ENCODE measurements around the gene CIB4. TPM values are rescaled to one million over a fixed set of nuclear protein-coding genes. Genes with fewer than 3 reads are reported as not detected.

CIB4 gene
- total RNA-seq, 1 experiment from 2014 or later = not detected

GRCh38 chr2:26555246-26556133, 85.7 kb downstream of the CIB4 start:
- no peaks in the 10 kb centered on the region for H3K27me3 ChIP-seq (replicated peaks; ENCODE audit: control insufficient read depth, insufficient read depth, low read length)
- H3K4me3 ChIP-seq (ENCODE audit: low read depth, low read length) = no peak overlapping the region
- peaks cover 22% of the 10 kb centered on the region for H3K27me3 Mint-ChIP-seq (ENCODE audit: insufficient read depth, unreplicated experiment)
- DNase-seq = peak in 1 of 2 experiments; percentile 38
- no peak overlapping the region for H3K27ac Mint-ChIP-seq (ENCODE audit: unreplicated experiment)
- no peak overlapping the region for H3K4me3 Mint-ChIP-seq (ENCODE audit: unreplicated experiment)
- CTCF ChIA-PET = interaction anchor here (0.7 to 2.4 kb wide), 5 partner anchors 14 to 83 kb away, joined by 3 to 7 read pairs (median 3); no protein-coding TSS in a partner anchor
- no peaks in the 10 kb centered on the region for H3K9me3 ChIP-seq
- BruUV-seq (replicated peaks) = no TSS peak
- no peaks in the 10 kb centered on the region for H3K4me1 ChIP-seq
- H3K36me3 Mint-ChIP-seq (ENCODE audit: insufficient read depth, unreplicated experiment) = no peaks in the 10 kb centered on the region
- H3K9me3 Mint-ChIP-seq (ENCODE audit: unreplicated experiment) = no peaks in the 10 kb centered on the region
- peak in 1 of 2 experiments; percentile 27 for TF ChIP-seq CTCF (IDR thresholded peaks at IDR 0.05; ENCODE audit: insufficient read depth in 1 of 2, low read depth in 1 of 2, low read length in 1 of 2, severe bottlenecking in 1 of 2, unreplicated experiment in 1 of 2)
- H3K4me1 Mint-ChIP-seq (ENCODE audit: low read depth, unreplicated experiment) = no peaks in the 10 kb centered on the region
- POLR2A ChIA-PET = no interaction called here
- intact Hi-C loops (cut with micrococcal nuclease; ENCODE audit: unreplicated experiment) = loop anchor here (1.0 kb wide), 1 partner anchor 34 kb away; no protein-coding TSS in a partner anchor
- H3K36me3 ChIP-seq (ENCODE audit: control insufficient read depth, insufficient read depth, low read length) = no peaks in the 10 kb centered on the region

GRCh38 chr2:26552641-26553374, 88.4 kb downstream of the CIB4 start:
- Mint-ChIP-seq H3K27me3 (ENCODE audit: insufficient read depth, unreplicated experiment) (peaks cover 20% of the 10 kb centered on the region), H3K4me3 (ENCODE audit: unreplicated experiment) (no peak overlapping the region), H3K27ac (ENCODE audit: unreplicated experiment) (no peak overlapping the region), H3K9me3 (ENCODE audit: unreplicated experiment) (no peaks in the 10 kb centered on the region), H3K36me3 (ENCODE audit: insufficient read depth, unreplicated experiment) (no peaks in the 10 kb centered on the region), H3K4me1 (ENCODE audit: low read depth, unreplicated experiment) (no peaks in the 10 kb centered on the region)
- no peak for TF ChIP-seq CTCF (IDR thresholded peaks at IDR 0.05; ENCODE audit: insufficient read depth in 1 of 2, low read depth in 1 of 2, low read length in 1 of 2, severe bottlenecking in 1 of 2, unreplicated experiment in 1 of 2)
- DNase-seq = peak in 1 of 2 experiments; percentile 17
- BruUV-seq (replicated peaks) = no TSS peak
- ChIA-PET POLR2A (interaction anchor here (0.6 kb wide), 1 partner anchor 207 kb away, joined by 3 read pairs; no protein-coding TSS in a partner anchor), CTCF (interaction anchor here (1.2 kb wide), 1 partner anchor 25 kb away, joined by 5 read pairs; no protein-coding TSS in a partner anchor)
- intact Hi-C loops (cut with micrococcal nuclease; ENCODE audit: unreplicated experiment) = no loop called here
- Histone ChIP-seq H3K27me3 (replicated peaks; ENCODE audit: control insufficient read depth, insufficient read depth, low read length) (no peaks in the 10 kb centered on the region), H3K9me3 (no peaks in the 10 kb centered on the region), H3K4me3 (ENCODE audit: low read depth, low read length) (no peak overlapping the region), H3K4me1 (no peaks in the 10 kb centered on the region), H3K36me3 (ENCODE audit: control insufficient read depth, insufficient read depth, low read length) (no peaks in the 10 kb centered on the region)

GRCh38 chr2:26550276-26551015, 90.7 kb downstream of the CIB4 start:
- CTCF ChIA-PET = no interaction called here
- no peak for DNase-seq
- H3K9me3 Mint-ChIP-seq (ENCODE audit: unreplicated experiment) = no peaks in the 10 kb centered on the region
- Histone ChIP-seq H3K36me3 (ENCODE audit: control insufficient read depth, insufficient read depth, low read length) (no peaks in the 10 kb centered on the region), H3K4me1 (no peaks in the 10 kb centered on the region), H3K4me3 (ENCODE audit: low read depth, low read length) (no peak overlapping the region), H3K9me3 (no peaks in the 10 kb centered on the region), H3K27me3 (replicated peaks; ENCODE audit: control insufficient read depth, insufficient read depth, low read length) (no peaks in the 10 kb centered on the region; the same call in 1 of the 2 replicates)
- intact Hi-C loops (cut with micrococcal nuclease; ENCODE audit: unreplicated experiment) = no loop called here
- TF ChIP-seq CTCF (IDR thresholded peaks at IDR 0.05; ENCODE audit: insufficient read depth in 1 of 2, low read depth in 1 of 2, low read length in 1 of 2, severe bottlenecking in 1 of 2, unreplicated experiment in 1 of 2) = no peak
- no peaks in the 10 kb centered on the region for H3K4me1 Mint-ChIP-seq (ENCODE audit: low read depth, unreplicated experiment)
- no TSS peak for BruUV-seq (replicated peaks)
- peaks cover 16% of the 10 kb centered on the region for H3K27me3 Mint-ChIP-seq (ENCODE audit: insufficient read depth, unreplicated experiment)
- H3K27ac Mint-ChIP-seq (ENCODE audit: unreplicated experiment) = no peak overlapping the region
- no peaks in the 10 kb centered on the region for H3K36me3 Mint-ChIP-seq (ENCODE audit: insufficient read depth, unreplicated experiment)
- POLR2A ChIA-PET = no interaction called here
- no peak overlapping the region for H3K4me3 Mint-ChIP-seq (ENCODE audit: unreplicated experiment)

Measured in Caco-2 (cell line).